ENCODE measurements around the gene COL4A2.

Gene COL4A2

DNA sequence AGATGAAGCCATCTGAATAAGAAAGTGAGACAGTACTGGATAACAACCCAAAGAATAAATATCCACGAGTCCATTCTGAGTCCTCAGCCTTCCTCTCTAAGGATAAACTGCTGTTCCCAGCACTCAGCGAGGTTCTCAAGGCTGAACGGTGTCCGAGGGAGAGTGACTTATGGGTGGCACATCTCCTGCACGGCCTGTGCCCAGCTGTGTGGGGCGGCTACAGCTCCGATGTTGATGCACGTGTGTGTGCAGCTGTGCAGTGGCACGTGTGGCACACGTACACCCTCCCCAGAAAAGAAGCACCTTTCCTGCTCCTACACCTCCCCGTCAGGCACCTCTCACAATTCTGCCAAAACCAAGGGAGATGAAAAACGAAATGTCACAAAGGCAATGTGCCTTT lies 209.4 kb downstream of the COL4A2 start:
- TF ChIP-seq, protein P1, sequence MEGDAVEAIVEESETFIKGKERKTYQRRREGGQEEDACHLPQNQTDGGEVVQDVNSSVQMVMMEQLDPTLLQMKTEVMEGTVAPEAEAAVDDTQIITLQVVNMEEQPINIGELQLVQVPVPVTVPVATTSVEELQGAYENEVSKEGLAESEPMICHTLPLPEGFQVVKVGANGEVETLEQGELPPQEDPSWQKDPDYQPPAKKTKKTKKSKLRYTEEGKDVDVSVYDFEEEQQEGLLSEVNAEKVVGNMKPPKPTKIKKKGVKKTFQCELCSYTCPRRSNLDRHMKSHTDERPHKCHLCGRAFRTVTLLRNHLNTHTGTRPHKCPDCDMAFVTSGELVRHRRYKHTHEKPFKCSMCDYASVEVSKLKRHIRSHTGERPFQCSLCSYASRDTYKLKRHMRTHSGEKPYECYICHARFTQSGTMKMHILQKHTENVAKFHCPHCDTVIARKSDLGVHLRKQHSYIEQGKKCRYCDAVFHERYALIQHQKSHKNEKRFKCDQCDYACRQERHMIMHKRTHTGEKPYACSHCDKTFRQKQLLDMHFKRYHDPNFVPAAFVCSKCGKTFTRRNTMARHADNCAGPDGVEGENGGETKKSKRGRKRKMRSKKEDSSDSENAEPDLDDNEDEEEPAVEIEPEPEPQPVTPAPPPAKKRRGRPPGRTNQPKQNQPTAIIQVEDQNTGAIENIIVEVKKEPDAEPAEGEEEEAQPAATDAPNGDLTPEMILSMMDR (IDR thresholded peaks at IDR 0.05; ENCODE audit: low read depth, low read length, missing control alignments) = no peak
- Histone ChIP-seq H3K36me3 (replicated peaks) (peaks cover 45% of the 10 kb centered on the region), H3K27me3 (replicated peaks) (no peaks in the 10 kb centered on the region), H3K27ac (no peak overlapping the region), H3K4me3 (ENCODE audit: low read depth, low read length) (no peak overlapping the region)
- DNase-seq = no peak
- in situ Hi-C loops (cut with HindIII; ENCODE audit: low pct_ligation_motif_present, low sequenced_read_pairs) = no loop called here

DNA sequence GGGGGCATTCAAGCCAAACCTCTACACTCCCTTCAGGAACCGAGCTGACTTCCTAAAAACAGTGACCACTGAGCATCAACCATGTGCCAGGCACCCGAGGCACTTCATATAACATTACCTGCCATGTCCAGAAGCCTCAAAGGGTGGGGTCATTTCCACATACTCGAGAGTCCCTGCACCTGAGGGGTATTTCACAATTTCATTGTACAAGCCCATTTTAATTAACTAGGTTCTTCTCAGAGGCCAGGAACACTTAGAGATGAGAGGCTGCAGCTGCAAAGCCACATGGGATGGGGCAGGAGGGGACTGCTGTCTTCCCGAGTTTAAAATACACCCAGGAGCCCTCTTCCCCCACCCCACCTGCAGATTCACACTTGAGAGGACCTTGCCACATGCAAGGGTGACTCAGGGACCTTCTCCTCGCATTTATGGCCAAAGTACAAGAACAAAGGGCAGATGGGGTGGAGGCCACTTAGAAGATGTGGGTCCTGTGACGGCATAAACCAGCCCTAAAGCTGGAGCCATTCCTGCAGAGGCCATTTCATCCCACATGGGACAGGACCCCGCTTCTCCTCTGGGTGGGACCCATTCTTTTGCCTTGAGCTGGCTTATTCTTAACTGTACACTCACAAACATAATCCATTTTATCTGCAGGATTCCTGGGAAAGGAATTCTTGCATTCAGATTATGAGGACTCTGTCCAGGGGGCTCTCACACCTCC lies 210.6 kb downstream of the COL4A2 start:
- Histone ChIP-seq H3K4me3 (ENCODE audit: low read depth, low read length) (no peak overlapping the region), H3K27me3 (replicated peaks) (no peaks in the 10 kb centered on the region), H3K36me3 (replicated peaks) (peaks cover 33% of the 10 kb centered on the region), H3K27ac (no peak overlapping the region)
- in situ Hi-C loops (cut with HindIII; ENCODE audit: low pct_ligation_motif_present, low sequenced_read_pairs) = no loop called here
- TF ChIP-seq, protein P1 (IDR thresholded peaks at IDR 0.05; ENCODE audit: low read depth, low read length, missing control alignments) = no peak
- DNase-seq = no peak

DNA sequence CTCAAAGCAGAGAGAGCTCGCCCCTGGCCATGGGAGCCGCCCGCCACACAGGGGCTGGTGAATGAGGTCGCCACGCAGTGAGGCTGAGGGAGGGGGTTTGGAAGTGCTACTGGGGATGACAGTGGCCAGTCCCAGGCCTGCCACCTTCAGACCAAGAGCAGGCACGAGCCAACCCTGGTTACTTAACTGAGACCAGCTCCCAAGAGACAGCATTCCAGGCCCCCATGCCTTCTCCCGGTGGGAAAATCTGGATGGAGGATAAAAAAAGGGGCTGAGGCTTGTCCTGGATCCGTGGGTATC lies 211.1 kb downstream of the COL4A2 start:
- Histone ChIP-seq H3K4me3 (ENCODE audit: low read depth, low read length) (no peak overlapping the region), H3K27ac (no peak overlapping the region), H3K36me3 (replicated peaks) (peaks cover 28% of the 10 kb centered on the region), H3K27me3 (replicated peaks) (no peaks in the 10 kb centered on the region)
- no peak for DNase-seq
- TF ChIP-seq, protein P1 (IDR thresholded peaks at IDR 0.05; ENCODE audit: low read depth, low read length, missing control alignments) = no peak
- in situ Hi-C loops (cut with HindIII; ENCODE audit: low pct_ligation_motif_present, low sequenced_read_pairs) = no loop called here

DNA sequence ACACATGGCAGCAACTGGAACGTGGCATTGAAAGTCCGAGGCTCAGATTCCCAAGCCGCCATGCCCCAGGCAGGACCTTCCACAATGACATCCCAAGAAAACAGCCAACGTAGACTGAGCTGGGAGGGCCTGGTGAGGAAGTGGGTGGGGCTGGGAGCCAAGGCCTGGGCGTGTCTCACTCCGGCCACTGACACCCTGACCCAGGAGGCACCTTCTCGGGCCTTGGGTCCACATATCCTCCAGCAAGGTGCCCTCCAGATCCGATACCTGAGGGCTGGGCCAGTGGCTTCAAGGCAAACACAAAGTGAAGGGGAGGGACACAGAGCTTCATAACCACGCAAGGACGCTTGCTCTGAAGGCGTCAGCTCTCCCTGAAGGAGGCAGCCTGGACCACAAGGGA lies 211.5 kb downstream of the COL4A2 start:
- no peak for DNase-seq
- H3K36me3 ChIP-seq (replicated peaks) = peaks cover 25% of the 10 kb centered on the region
- TF ChIP-seq, protein P1 (IDR thresholded peaks at IDR 0.05; ENCODE audit: low read depth, low read length, missing control alignments) = peak; percentile 14
- in situ Hi-C loops (cut with HindIII; ENCODE audit: low pct_ligation_motif_present, low sequenced_read_pairs) = no loop called here
- no peaks in the 10 kb centered on the region for H3K27me3 ChIP-seq (replicated peaks)
- no peak overlapping the region for H3K4me3 ChIP-seq (ENCODE audit: low read depth, low read length)
- H3K27ac ChIP-seq = no peak overlapping the region

DNA sequence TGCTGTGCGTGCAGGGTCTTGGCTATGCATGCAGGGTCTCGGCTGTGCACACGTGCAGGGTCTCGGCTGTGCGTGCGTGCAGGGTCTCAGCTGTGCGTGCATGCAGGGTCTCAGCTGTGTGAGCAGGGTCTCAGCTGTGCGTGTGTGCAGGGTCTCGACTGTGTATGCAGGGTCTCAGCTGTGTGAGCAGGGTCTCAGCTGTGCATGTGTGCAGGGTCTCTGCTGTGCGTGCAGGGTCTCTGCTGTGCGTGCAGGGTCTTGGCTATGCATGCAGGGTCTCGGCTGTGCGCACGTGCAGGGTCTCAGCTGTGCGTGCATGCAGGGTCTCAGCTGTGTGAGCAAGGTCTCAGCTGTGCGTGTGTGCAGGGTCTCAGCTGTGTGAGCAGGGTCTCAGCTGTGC lies 212.0 kb downstream of the COL4A2 start:
- no peak overlapping the region for H3K27ac ChIP-seq
- TF ChIP-seq, protein P1 (IDR thresholded peaks at IDR 0.05; ENCODE audit: low read depth, low read length, missing control alignments) = no peak
- in situ Hi-C loops (cut with HindIII; ENCODE audit: low pct_ligation_motif_present, low sequenced_read_pairs) = no loop called here
- H3K27me3 ChIP-seq (replicated peaks) = no peaks in the 10 kb centered on the region
- no peak overlapping the region for H3K4me3 ChIP-seq (ENCODE audit: low read depth, low read length)
- H3K36me3 ChIP-seq (replicated peaks) = peaks cover 20% of the 10 kb centered on the region
- no peak for DNase-seq

DNA sequence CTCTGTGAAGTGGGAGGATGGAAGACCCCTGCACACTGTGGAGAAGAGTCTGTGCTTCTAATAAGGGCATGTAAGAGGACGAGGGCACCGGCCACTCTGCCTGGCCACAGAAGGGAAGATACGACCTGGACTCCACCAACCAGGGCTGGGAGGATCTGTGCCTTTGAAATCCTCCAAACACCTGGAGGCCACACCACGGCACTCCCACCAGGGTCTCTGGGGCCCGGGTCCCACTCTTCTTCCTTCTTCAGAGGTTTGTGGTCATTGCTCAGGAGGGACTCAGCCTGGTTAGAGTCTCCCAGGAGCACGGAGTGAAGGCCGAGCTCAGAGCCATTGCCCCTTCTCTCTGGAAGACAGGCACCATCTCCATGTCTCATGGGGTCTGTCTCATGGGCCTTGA lies 212.4 kb downstream of the COL4A2 start:
- no peak for DNase-seq
- H3K4me3 ChIP-seq (ENCODE audit: low read depth, low read length) = no peak overlapping the region
- in situ Hi-C loops (cut with HindIII; ENCODE audit: low pct_ligation_motif_present, low sequenced_read_pairs) = no loop called here
- peaks cover 16% of the 10 kb centered on the region for H3K36me3 ChIP-seq (replicated peaks)
- no peaks in the 10 kb centered on the region for H3K27me3 ChIP-seq (replicated peaks)
- TF ChIP-seq, protein P1 (IDR thresholded peaks at IDR 0.05; ENCODE audit: low read depth, low read length, missing control alignments) = no peak
- no peak overlapping the region for H3K27ac ChIP-seq
